NCI-H2029 (cell line): Measurements from ENCODE around the gene FTH1.

Experiments
- DNase-seq: peaks from one replicate; lab custom pipeline; 2025; lab: John Stamatoyannopoulos, UW

The FTH1 gene

GRCh38 chr11:61948505-61948904 is 18.9 kb downstream of the FTH1 start:
- no peak for DNase-seq

DNA sequence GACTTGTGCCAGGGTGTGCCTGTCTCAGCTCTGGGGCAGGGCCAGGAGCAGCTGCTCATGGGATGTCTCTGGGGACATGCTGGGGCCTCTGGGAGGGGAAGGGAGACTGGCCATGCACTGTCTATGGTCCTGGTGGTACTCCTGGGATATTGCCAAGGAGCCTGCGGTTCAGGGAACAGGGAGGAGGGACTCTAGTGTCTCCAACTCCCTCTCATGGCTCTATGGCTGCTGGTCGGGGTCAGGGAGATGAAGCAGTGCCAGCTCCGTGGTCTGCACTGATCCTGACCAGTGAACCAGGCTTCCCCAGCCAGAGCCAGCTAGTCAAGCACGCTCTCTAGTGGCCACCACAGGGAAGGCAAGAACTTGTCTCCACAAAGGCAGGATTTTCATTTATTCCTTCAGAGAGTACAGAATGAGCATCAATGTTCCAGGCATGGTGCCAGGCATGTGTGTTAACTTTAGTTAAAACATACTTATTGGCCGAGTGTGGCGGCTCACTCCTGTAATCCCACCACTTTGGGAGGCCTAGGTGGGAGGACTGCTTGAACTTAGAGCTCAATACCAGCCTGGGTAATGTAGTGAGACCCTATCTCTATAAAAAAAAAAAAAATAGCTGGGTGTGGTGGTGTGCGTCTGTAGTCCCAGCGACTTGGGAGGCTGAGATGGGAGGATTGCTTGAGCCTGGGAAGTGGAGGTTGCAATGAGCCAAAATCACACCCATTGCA is 19.8 kb downstream of the FTH1 start:
- DNase-seq = peak; percentile 64

GRCh38 chr11:61946894-61947293 is 20.5 kb downstream of the FTH1 start:
- DNase-seq = no peak

- DNase-seq = no peak
Observed at GRCh38 chr11:61945191-61945590, 22.2 kb downstream of the FTH1 start.

DNA sequence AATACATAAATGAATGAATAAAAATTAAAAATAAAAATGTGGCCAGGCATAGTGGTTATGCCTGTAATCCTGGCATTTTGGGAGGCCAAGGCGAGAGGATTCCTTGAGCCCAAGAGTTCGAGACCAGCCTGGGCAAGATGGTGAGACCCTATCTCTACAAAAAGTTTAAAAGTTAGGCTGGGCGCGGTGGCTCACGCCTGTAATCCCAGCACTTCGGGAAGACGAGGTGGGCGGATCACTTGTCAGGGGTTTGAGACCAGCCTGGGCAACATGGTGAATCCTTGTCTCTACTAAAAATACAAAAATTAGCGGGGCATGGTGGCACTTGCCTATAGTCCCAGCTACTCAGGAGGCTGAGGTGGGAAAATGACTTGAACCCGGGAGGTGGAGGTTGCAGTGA is 27.0 kb downstream of the FTH1 start:
- DNase-seq = no peak

DNA sequence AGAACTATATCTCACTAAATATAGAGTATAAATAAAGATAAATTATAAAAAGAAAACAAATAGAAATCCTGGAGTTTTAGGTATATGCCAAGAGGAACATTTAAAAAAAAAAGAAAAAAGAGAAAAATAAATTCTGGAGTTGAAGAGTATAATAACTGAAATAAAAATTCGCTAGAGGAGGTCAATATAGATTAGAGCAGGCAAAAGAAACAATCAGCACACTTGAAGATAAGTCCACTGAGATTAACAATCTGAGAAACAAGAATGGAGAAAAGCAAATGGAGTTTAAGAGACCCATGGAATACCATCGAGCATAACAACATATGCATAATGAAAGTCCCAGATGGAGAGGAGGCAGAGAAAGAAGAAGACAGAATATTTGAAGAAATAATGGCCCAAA is 31.6 kb downstream of the FTH1 start:
- no peak for DNase-seq

DNA sequence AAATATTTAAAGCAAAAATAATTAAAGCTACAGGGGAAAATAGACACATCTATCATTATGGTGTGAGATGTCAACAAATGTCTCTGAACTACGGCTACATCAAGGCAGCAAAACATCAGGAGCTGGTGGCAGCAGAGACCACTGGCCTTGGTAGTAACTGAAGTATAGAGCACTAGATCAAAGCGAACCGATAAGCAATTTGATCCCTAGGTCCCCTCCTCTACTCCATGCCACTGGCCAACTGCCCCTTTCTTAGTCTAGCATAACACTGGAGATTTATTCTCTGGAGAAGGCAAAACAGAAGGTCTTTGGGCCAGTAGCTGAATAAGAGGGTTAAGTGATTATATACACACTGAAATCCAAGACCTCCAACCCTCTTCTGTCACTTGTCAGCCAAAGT is 36.5 kb downstream of the FTH1 start:
- no peak for DNase-seq

DNA sequence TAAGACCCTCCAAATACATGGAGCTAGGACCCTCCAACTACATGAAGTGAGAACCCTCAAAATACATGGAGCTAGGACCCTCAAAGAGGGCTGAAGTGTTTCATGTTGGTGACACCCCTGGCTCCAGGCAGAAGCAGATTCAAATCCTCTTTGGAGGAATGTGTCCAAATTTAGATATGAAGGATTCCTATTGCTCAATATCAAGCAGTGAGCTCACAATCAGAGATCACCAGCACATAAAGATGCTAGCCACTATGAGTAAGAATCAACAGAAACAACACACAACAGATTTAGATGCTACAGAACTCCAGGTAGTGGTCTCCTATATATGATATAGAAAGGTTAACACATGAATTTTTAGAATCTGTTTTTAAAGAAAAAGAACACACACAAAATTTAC is 38.8 kb downstream of the FTH1 start:
- DNase-seq = no peak

DNA sequence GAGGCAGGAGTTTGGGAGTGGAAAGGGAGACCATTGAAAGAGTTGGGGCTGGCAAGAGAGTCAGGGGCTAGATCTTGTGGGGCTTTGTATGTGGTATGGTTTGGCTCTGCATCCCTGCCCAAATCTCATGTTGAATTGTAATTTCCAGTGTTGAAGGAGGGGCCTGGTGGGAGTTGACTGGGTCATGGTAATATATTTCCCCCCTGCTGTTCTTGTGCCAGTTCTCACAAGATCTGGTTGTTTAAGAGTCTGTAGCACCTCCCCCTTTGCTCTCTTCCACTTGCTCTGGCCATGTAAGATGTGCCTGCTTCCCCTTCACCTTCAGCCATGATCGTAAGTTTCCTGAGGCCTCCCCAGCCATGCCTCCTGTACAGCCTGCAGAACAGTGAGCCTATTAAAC is 39.9 kb downstream of the FTH1 start:
- no peak for DNase-seq

DNA sequence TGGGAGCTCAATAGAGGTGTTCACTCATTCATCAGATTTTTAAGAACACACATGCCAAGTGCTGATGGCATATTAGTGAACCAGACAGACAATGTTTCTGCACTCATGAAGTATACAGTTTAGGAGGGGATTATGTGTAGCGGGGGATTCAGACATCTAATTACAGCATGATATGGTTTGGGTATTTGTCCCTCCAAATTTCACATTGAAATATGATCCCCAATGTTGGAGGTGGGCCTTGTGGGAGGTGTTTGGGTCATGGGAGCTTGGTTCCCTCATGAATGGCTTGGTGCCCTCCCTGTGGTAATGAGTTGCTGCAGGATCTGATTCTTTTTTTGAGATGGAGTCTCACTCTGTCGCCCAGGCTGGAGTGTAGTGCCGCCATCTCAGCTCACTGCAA is 41.2 kb downstream of the FTH1 start:
- DNase-seq = no peak

DNA sequence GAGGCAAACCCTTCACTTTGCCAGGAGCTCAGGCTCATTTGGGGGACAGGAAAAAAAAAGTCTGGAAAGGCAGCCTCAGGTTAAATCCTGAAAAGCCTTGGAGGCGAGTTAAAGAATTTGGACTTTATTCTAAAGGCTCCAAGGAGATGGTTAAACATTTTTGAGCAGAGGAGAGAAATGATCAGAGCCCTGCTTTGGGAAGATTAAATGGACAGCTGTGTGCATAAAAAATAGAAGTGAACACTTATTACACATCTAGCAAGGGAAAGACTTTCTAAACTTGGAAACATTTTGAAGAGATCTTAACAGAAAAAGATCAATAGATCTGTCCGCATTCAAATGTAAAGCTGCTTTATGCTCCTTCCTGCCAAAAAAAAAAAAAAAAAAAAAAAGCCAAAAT is 41.7 kb downstream of the FTH1 start:
- no peak for DNase-seq

GRCh38 chr11:61924064-61924455 is 43.4 kb downstream of the FTH1 start:
- no peak for DNase-seq

- DNase-seq = no peak
Observed at GRCh38 chr11:61923166-61924063, 44.0 kb downstream of the FTH1 start.

DNA sequence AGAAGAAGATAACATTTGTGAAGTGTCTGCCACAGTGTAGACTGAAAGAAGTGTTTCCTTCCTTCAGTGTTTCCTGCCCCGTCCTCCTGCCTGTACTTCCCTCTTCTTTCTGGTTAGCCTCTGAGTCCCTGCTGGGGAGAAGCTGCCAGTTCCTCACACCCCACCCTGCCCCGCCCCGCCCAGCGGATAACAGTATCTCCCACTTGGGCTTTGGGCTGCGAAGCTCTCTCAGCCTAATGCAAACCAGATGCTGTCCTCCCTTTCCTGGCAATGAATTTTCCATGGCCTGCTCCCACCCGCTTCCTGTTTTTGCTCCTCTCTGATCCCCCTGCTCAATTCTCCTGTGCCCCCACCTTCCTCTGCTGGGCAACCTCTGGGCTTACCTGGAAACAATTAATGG is 44.9 kb downstream of the FTH1 start:
- no peak for DNase-seq

DNA sequence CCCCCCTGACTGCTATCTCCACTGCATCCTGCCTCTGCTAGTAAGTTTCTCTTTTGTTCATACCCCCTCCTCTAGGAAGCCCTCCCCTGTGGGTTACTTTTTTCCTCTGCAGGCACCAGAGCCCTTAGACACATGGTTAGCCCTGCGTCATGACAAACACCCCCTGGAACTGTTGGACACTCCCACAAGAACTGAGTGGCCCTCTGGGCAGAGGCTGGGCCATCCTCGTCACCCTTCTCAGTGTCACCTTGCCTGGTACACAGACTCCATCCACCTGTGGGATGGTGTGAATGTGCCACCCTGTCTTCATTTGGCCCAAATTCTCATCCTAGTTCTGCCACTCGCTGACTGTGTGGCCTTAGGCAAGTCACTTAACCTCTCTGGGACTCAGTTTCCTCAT is 46.0 kb downstream of the FTH1 start:
- DNase-seq = no peak

GRCh38 chr11:61919705-61920631 is 47.5 kb downstream of the FTH1 start:
- no peak for DNase-seq

DNA sequence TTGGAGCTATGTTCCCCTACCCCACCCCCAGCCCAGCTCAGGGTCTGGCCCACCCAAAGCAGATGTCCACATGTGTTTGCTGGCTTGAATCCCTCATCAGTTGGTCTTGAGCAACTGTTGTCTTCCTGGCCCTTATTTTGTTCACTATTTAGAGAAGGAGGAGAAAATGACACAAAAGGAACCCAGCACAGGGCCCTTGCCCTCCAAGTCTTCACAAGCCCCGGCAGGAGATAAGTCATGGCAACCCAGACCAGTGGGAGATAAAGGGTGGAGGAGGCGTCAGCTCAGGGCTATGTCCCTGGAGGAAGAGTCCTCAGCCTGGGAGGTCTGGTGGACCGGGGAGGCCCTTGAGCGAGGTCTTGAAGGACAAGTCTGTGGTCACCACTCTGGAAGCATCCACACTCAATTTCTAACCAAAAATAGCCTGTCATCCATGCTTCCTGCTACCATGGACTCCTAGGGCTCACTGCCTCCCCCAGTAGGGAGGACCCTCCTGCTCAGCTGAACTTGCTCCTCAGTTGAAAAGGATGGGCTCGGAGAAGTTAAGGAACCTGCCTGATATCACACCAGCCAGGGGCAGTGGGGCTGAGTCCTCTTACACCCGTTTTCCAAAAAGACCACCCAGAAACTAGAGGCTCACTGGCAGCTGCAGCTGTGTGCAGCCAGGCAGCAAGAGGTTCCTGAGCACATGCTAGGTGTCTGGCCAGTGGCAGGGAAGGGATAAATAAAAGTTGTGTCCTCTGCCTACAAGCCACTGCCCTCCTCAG is 48.3 kb downstream of the FTH1 start:
- no peak for DNase-seq

DNA sequence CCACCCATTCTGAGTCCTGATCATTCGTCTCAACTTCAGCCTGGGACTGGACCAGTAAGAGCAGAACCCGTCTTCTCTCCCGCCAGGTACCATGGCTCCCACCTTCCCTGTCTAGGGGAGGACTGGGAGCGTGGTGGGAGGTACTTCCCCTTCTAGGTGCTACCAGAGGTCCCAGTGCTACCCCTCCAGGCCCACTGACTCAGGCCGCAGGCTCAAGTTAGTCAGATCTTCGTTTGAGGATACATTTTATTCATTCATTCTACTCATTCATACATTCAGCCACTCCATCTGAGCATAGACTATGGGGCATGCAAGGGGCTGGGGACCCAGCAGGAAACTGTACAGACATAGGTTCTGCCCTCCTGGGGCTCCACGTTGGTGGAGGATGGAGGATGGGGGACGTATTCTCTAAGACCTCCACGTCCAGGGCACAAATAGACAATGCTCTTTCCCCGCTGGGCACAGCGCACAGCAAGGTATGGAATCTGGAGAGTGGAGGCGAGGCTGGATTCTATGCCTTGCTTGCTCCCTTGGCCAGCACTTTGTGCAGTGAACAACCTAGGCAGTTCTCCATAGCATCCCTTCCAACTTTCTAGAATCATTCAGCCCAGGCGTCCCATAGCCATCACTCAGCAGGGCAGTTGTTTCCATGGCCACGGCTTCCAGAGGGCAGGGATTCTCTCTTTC is 49.0 kb downstream of the FTH1 start:
- no peak for DNase-seq

DNA sequence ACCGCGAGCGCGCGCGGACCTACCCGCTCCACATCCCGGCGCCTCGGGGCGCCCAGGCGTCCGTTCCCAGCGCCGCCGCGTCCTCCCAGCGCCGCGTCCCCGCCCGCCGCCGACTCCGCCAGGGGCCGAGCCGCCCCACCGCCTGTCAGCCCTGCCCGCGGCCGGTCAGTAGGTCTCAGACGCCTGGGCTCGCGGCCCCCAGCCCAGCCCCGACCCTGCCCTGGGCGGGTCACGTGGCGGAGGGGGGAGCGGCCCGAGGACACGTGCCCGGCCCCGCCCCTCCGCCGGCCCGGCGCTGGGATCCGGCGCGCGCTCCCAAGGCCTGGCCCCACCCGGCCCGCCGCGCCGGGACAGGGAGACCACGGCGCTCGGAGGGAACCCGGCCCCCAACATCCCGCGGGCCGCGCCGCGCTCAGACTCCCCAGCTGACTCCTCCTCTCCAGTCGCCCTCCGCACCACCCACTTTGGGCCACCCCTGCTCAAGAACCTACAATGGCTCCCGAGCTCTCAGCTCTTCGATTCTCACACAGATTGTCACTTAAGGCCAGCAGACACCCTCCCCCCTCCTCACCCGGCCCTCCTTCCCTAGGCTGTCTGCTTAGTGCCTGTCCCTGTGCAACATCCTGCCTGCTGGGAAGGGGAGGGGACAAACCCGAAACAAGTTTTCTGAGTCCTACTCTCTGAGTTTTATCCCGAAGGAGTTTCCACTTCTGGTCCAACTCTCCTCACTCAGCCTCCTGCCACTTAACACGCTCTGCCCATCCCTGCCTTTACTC is 49.9 kb downstream of the FTH1 start, which contains the start of gene RAB3IL1:
Gene RAB3IL1, minus strand, starts transcription at position 233 of the 776 bp plus-strand sequence. Its CDS starts 199 bp downstream, at position 34.
- no peak for DNase-seq

DNA sequence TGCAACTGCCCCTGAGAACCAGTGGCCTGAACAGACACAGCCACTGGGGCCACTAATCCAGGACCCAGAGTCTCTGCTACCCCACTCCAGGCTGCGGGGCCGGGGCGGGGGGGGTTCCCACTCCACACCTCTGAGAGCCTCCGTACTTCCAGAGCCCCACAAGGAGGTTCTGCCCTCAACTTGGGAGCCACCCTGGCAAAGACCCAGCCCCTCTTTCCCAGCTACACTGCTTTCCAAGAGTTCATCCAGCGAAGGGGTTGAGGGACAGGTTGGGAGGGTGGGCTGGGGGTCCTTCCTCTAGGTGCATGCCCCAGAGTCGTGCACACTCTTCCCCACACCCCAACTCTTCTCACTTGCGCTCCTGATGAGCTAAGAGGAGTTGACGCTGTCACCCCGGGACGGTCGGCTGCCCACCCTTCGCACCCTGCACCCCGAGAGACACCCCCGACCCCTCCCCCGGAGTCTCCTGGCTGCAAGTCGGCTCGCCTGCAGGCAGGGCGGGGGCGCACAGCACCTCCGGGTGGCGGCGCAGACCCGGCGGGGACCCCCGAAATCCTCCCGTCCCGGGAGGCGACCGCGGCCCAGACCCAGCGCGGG is 50.6 kb downstream of the FTH1 start:
- no peak for DNase-seq
